GM21825 (cell line): ENCODE results near the gene CDH4.
"Not testable (repeated sequence)": the region's sequence is repeated elsewhere in the genome, so short reads cannot be mapped to it uniquely, and the experiment has no call there.

Source experiments
- ATAC-seq: cut with Tn5 transposase; IDR thresholded peaks from one replicate; pipeline ENCODE4 v1.9.1; 2021; ENCODE audit warnings: mild to moderate bottlenecking, moderate library complexity; ENCODE audit not compliant: unreplicated experiment

CDH4 gene

DNA sequence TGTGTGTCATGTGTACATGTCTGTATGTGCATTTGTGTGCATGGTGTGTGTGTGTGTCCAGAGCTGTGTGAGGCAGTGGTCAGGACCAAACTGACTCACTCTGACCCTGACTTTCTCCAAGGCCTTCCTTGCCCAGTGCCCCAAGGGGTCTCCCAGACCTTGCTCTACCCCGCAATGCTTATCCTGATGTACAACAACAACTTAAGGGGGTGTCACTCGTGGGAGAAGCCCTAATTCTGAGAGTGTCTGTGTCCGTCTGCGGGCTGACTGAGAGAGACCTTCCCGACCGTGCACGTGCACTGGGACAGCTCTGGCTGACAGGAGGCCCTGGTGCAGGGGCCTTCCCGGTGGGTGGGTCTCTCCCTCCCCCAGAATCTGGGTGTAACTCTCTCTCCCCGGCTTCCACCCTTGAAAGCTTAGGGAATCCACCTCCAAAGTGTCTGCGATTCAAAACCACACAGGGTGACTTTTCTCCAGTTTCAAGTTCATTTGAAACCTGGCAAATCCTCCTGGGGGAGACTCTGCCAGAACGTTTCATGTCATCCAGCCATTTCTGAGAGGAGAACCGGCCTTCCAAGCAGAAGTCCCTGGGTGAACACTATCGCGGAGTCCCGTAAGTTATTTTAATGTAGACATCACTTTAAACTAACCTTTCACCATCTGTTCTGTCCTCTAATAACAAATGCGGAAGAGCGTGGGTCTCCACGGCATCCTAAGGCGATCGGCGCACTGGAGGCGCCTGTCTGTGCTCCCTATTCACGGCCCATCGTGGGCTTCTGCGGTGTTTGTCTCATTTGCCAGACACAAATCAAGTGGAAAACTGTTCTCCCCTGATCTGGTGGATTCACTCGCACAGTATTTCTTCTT, 588.1 kb downstream of the CDH4 start:
- no peak for ATAC-seq

DNA sequence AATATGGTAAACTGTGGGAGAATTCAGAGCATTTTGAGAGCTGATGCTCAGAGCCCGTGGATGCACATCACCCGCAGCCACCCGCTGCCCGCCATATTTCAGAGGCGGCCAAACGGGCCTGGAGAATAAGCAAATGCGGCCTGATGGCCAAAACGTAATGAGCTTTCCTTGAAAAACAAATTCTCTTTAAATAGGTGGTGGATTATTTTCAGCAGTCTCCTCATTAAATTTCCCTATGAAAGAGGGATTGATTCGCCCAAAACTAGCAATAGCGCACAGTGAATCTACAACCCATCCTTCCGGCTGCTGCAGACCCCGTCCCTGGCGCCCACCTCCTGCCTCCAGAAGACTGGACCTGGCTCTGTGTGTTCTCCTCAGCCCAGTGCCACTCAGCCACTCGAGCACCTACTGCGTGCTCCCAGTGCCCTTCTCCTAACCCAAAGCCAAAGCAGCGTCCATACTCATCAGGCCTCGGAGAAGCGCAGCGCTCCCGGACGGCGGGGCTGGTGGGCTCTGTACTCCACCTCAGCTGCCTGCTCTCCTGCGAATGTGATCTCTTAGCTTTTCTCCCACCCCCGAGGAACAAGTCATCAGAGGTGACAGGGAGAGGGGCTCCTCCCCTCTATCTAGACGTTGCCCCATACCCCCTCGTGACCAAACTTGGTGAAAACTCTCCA, 588.9 kb downstream of the CDH4 start:
- ATAC-seq = no peak

DNA sequence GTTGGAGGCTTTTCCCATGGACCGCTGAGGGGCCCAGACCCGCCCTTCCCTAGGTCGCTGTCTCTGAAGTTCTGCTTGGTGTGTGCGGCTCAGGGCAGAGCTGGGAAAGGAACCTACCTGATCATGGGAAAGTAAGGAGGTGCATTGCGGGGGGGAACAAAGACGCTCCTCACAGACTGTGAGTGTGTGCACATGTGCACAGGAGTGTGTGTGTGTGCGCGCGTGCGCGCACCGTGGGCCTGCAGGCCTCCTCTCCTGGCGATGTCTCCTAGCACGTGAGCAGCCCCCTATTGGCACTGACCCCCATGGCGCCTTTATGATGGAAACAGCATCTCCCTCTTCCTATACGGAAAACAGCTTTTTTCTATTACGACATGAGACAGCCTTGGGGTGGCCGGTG, 589.5 kb downstream of the CDH4 start:
- ATAC-seq = no peak

DNA sequence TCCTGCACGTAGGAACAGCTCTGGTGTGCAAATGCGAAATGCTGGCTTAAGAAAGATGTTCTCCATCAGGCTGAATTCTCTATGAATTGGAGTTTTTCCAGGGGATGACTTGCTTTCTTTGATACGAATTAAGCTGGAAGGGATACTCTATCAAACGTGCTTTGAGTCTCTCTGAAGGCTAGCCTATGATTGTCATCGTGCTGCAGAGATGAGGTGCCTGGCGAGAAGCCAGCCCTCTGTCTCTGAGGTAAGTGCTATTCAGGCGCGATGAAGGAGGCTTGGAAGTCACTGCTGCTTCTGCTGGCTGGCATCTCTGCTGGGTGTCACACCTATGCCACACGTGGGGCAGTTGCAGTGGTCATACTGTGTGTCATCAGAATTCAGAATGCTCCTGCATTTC, 589.9 kb downstream of the CDH4 start:
- no peak for ATAC-seq

DNA sequence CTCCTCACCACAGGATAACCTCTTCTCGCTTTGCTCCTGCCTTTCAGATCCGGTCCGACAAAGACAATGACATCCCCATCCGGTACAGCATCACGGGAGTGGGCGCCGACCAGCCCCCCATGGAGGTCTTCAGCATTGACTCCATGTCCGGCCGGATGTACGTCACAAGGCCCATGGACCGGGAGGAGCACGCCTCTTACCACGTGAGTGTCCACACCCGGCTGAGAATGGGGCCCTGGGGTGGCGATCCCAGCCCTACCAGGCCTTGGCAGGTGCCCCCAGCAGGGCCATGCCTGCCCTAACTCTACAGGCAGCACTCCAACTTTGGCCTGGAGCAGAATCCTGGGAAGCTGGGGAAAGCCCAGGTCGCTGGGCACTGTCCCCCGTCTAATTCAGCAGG, 592.6 kb downstream of the CDH4 start:
- ATAC-seq = no peak

DNA sequence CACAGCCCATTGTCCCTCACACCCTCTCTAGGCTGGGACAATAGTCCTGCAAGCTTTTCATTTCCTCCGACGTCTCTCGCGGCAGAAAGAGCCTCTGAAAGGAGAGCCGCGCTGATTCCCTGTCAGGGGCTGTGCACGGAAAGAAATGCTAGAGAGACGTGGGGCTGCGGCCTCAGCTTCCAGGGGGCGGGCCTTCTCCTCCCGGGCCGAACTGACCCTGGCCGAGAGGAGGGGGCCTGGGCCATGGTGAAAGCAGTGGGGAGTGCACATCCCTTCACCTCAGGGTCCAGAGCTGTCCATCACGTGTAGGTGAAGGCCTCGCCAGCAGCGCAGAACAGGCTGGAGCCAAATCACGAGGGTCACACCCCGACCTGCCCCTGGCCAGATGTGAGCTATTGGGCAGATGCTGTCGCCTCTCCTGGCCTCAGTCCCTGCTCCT, 593.2 kb downstream of the CDH4 start:
- no peak for ATAC-seq

DNA sequence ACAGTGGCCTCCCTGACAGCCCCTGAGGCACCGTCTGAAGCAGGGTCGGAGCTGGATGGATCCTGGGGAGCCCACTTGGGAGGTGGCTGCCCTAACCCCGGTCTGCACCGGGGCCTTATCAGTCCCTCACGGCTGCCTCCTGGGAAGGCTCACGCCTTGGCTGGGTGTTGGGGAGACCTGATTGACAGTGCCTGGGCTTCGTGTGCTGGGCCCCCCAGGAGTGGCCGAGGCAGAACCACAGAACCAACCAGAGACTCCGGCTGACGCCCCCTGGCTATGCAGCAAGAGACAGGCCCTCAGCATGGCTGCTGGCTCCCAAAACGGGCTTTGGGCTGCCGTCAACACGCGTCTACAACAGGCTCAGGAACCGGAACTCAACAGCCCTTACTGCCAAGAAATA, 594.0 kb downstream of the CDH4 start:
- no peak for ATAC-seq

DNA sequence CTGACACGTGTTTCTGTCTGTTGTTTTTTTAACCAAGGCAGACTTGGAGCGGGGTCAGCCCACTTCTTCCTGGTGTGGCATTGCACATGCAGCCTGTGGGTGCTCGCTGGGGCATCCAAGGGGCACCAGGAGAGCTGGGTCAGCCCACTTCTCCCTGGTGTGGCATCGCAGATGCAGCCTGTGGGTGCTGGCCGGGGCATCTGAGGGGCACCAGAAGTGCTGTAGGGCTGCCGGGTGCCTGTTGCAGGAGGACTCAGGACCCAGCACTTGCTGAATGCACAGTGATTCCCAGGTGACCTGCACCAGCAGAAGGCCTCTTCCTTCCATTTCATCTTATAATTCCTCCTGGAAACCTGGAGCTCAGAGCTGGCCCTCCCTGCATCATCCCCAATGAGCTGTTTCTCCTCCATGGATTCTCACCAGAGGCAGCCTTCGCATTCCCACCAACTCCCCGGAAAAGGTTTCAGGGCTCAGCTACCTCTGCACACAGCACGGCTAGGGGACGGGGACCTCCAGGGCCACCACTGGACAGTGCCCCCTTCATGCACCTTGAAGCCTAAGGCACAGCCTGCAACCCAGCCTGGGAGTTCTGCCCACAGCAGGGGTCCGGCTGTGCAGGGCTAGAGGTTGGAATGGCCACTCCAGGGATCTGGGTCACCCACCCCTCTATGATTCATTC, 594.8 kb downstream of the CDH4 start:
- no peak for ATAC-seq

DNA sequence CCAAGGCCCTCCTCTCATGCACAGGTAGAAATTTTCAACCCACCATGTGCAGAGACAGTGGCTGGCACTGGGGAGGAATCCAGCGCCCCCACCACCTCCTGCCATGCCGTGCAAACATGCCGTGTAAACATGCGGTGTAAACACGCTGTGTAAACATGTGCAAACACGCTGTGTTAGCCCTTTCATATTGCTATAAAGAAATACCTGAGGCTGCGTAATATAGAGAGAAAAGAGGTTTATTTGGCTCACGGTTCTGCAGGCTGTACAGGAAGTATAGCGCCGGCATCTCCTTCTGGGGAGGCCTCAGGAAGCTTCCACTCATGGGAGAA, 595.3 kb downstream of the CDH4 start:
- no peak for ATAC-seq

DNA sequence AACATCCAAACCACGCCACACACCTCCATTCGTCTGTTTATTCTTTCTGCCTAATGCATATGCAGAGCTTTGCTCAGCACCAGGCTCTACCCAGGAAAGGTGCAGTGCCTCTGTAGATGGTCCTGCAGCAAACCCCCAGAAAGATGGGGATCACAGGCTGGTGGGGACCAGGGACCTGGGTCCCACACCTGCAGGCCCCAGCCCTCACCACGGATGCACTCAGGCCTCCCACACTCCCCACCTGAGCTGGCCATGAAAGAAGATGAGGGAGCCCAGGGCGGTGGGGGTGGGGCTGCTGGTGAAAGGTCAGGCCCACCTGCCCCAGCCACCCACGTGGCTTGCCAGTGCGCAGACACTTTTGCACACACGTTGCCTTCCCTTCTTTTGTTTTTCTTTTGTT, 595.9 kb downstream of the CDH4 start:
- ATAC-seq = no peak

DNA sequence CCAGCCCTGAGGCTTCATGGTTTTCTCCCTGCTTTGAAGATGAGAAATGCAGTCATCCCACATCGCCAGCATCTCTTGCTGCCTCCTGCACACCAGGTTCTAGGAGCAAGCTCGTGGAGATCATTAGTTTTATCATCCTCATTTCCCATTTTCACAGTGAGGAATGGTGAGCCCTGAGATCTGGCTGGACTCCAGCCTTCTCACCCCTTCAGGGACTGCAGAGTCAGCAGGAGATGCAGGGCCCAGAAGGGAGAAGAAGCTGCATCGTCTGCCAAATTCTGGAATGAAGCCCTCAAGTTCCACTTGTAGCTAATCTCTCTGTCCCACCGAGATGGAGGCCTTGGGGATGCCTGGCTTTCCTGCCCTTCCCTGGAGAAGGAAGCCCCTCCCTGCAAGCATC, 596.8 kb downstream of the CDH4 start:
- no peak for ATAC-seq

DNA sequence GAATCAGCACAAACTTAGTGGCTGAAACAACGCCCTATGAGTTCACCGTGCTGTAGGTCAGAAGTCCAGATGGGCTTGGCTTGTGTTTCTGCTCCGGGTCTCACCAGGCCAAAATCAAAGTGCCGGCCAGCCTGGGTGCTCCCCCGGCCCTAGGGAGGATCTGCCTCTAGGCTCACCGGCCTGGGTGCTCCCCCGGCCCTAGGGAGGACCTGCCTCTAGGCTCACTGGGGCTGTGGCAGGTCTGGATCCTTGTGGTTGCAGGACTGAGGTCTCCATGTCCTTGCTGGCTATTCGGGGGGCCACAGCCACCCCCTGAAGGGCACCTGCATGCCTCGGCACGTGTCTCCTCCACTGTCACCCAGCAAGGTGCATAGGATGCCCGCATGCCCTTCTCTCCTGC, 597.3 kb downstream of the CDH4 start:
- no peak for ATAC-seq

DNA sequence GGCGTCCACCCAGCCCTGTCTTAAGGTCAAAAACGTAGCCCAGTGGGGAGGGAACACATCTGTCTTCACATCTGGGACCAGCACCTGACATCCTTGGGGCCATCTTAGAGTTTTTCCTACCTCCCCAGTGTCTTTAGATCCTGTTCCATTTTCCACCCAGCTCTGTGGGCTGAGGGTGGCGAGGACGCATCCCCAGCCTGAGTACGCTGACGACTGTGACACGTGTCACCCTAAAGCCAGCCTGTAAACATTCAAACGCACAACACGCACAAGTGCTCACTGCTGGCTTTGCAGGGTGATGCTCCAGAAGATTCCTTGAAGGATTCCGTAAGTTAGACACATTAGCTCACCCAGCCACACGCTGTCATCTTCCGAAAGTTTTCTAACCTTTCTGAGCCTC, 597.8 kb downstream of the CDH4 start:
- ATAC-seq = no peak

DNA sequence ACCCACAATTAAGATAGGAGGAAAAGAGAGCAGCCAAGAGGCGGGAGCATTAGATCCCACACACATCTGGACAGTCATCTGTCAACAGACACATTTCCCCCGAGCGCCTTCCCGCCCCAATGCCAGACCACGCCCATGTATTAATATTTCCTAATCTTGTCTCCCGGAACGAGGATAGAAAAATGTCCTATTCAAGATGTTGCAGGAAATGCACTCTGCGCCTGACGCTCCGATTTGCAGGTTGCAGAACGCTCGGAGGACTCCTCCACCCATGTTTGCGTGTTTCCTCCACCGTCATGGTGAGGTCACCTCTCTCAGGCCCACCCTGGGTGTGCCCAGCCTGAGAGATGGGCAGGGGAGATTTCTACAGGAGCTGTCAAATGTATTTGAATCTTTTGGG, 598.4 kb downstream of the CDH4 start:
- no peak for ATAC-seq

DNA sequence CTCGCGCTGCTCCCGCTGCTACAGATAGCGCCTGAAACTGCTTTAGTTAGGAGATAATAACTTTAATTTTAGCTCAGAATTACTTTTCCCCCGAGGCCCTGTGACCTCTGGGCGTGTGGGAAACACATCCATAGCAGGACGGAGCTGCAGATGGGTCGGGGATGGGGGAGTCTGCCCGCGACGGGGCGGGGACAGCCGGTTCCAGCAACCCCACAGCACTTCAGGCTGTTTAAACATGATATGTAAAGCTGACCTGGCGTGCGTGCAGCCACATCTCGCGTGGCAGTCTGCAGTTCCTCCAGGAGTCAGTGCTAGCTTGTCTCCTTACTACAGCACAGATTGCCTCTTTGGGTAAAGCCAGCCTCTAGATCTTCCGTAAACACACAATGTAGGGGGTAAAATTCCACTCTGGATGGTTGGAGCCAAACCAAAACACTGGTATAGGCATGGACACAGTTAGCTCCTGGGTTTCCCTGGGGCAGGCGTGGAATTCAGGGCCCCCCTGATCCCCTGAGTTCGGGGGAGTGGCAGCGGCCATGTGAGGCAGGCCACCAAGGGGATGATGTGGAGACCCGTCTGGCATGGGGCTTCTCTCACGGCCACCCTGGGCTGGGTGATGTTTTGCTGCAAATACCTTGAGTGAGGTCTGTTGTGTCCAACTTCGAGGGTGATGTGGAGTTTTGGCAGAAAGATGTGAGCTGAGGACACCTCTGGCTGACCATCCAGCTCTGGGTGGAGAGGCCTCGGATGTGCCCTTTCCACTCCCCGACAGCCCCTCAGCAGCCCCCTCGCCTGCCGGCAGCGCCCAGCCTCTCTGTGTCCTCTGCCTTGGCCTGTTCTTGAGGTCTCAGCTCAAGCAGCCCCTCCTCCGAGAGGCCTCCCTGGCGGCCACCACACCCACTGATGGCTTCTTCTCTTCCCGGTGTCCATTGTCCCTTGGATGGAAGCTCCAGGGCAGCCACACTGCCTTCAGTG, 599.2 kb downstream of the CDH4 start:
- no peak for ATAC-seq

DNA sequence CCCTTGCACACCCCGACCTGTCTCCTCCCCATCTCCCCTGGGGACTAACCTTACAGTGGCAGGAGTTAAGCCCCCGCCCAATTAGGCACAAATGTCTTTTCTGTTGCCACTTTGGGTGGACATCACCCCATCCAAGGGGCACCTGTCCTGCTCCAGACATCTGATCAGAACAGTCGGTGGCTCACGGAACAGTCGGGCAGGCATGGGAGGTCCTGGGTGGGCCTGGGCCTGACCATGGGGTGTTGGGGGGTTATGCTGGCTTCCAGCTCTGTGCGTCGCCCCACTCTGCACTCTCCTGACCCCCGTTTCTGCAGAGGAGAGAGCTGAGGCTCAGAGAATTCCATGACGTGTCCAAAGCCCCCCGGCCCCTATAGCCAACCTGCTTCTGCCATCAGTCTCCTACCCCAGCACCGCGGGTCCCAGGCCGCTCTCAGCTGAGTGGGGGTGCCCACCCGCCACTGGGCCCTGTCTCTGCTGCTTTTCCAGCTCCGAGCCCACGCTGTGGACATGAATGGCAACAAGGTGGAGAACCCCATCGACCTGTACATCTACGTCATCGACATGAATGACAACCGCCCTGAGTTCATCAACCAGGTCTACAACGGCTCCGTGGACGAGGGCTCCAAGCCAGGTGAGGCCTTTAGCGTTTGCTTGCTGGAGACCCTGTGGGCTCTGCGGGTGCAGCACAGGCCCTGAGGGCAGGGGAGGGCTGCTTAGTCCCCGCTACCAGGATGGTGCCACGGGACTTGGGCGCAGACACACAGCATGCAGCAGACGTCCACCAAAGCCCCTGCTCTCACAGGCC, 600.4 kb downstream of the CDH4 start:
- no peak for ATAC-seq

DNA sequence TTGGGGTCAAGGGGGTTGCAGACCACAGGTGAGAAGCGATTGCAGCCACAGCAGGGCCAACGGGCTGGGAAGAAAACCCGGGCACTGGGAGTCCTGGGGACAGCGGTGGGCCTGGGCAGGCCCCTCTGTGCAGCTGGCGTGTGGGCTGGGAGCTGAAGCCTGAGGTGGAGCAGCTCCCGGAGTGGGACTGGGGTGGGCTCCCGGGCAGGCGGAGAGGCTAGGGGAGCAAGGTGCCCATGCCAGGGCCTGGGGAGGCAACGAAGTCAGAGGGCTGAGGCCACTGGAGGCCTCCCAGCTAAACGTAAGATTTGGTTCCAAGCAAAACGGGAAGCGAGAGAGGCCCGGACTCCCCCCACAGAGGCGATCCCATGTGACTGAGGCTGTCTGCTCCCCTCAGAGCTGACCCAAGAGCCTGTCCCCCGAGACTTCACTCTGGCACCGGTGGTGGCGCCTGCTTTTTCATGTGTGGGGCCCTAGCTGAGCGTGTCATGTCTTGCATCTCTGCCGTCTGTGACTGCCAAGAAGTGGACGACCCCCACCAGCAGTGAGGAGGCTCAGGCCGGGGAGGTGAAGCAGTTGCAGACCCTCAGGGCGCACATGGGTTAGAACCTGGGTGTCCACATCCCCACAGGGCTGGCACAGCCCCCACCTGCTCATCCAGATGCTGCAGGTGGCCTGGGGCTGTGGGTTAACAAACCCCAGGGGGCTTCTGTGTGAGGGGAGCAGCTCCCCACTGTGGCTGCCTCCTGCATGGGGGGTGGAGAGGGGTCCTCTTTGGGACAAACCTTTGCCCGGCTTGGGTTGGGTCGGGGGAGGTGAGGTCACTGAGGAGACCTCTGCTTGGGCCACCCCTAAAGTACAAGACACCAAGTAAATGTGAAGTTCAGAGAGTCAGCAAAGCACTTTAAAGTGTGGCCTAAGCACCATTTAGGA, 601.3 kb downstream of the CDH4 start:
- ATAC-seq = no peak

DNA sequence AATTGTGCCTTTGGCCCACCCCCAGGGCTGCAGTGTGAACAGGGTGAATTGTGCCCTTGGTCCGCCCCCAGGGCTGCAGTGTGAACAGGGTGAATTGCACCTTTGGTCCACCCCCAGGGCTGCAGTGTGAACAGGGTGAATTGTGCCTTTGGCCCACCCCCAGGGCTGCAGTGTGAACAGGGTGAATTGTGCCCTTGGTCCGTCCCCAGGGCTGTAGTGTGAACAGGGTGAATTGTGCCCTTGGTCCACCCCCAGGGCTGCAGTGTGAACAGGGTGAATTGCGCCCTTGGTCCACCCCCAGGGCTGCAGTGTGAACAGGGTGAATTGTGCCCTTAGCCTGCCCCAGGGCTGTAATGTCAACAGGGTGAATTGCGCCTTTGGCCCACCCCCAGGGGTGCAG, 602.5 kb downstream of the CDH4 start:
- not testable (repeated sequence) for ATAC-seq

DNA sequence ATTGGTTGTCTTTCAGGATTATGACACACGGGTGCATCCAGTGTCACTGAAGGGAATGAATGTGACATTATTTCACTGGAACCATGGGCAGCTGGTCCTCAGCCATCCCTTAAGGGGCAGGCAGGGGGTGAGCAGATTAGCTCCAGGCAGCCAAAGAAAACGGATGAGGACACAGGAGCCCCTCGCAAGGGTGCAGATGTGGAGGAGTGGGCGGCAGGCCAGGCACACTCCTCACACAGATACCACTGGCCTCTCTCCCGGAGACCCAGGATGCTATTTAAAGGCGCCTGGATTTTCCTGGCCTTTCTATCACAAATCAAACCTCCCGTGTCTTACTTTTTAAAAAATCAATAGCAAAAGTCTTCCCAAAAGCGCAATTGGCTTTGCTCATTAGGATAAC, 603.2 kb downstream of the CDH4 start:
- no peak for ATAC-seq
